GM12872 (cell line): ENCODE measurements around the gene TSPYL1.

ENCODE experiments used
- CTCF ChIP-seq: IDR thresholded peaks from 3 replicates; pipeline ENCODE4 v1.5.1; 2011; ENCODE audit warnings: low read depth, mild to moderate bottlenecking, low read length, moderate library complexity; ENCODE audit not compliant: insufficient read depth

Gene TSPYL1

GRCh38 chr6:116279232-116280160 is at the start of gene TSPYL1:
TSS of gene TSPYL1 (minus strand) at chr6:116279930. CDS start at chr6:116279830, 100 bp downstream.
- TF ChIP-seq CTCF, result no peak

- no peak for TF ChIP-seq CTCF
These were observed 49.4 kb upstream of the TSPYL1 start for GRCh38 chr6:116329156-116329555.

- TF ChIP-seq CTCF, result no peak
These were observed 48.8 kb upstream of the TSPYL1 start for GRCh38 chr6:116328528-116328903.

- no peak for TF ChIP-seq CTCF
These were observed 48.2 kb upstream of the TSPYL1 start for GRCh38 chr6:116327803-116328527.

- no peak for TF ChIP-seq CTCF
These were observed 47.3 kb upstream of the TSPYL1 start for GRCh38 chr6:116326996-116327395.

GRCh38 chr6:116326181-116326671 is 46.5 kb upstream of the TSPYL1 start:
- no peak for TF ChIP-seq CTCF

GRCh38 chr6:116323863-116324262 is 44.1 kb upstream of the TSPYL1 start:
- TF ChIP-seq CTCF, result no peak
